ENCODE data around the gene TBC1D1.

DNA sequence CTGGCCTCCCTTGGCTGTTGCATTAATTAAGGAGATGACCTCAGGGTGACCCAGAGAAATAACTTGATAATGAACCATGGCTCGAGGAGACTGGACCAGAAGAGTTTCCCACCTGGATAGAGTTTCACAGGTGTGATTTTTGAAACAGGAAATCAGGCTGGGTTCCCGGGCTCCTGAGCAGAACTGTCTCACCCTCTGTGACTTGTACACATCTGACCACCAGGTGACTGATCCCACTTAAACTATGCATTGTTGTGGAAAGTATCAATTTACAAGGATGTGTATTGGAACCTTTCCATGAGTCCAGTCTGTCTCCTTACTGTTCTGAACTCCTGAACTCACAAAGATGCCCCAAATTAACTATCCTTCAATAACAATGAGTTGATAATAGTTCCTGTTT lies 289.6 kb downstream of the TBC1D1 start:
- TF ChIP-seq, protein P1, sequence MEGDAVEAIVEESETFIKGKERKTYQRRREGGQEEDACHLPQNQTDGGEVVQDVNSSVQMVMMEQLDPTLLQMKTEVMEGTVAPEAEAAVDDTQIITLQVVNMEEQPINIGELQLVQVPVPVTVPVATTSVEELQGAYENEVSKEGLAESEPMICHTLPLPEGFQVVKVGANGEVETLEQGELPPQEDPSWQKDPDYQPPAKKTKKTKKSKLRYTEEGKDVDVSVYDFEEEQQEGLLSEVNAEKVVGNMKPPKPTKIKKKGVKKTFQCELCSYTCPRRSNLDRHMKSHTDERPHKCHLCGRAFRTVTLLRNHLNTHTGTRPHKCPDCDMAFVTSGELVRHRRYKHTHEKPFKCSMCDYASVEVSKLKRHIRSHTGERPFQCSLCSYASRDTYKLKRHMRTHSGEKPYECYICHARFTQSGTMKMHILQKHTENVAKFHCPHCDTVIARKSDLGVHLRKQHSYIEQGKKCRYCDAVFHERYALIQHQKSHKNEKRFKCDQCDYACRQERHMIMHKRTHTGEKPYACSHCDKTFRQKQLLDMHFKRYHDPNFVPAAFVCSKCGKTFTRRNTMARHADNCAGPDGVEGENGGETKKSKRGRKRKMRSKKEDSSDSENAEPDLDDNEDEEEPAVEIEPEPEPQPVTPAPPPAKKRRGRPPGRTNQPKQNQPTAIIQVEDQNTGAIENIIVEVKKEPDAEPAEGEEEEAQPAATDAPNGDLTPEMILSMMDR (IDR thresholded peaks at IDR 0.05; ENCODE audit: insufficient read depth, low read depth, low read length), result no peak
- TF ChIP-seq EZH2 (IDR thresholded peaks at IDR 0.05; ENCODE audit: insufficient read depth, low read length), result no peak

Measured in astrocyte (in vitro differentiated cells and primary cell).